ENCODE data around the gene CYP19A1.

The CYP19A1 gene

DNA sequence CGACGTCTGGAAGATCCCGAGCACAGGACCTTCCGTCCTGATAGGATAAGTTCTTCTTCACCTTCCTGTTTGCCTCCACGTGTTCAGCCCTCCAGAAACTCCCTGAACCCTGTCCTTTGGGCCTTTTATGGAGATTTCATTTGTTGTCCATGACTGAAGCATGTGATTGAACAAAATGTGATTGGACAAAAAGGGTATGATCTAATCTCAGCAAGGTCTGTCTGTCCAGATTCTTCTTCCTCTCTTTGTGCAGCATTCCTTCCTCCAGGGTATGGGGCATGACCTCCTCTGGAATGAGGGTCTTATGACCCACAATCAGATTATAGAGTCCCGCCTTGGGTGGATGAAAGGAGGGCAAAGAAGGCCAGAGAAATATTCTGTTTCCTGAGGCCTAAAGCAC, at the start of gene CYP19A1:
TSS of gene CYP19A1 (minus strand) at position 101 of the 400 bp plus-strand sequence. CDS start 95,684 bp downstream, outside the sequence.
- DNase-seq: no peak

DNA sequence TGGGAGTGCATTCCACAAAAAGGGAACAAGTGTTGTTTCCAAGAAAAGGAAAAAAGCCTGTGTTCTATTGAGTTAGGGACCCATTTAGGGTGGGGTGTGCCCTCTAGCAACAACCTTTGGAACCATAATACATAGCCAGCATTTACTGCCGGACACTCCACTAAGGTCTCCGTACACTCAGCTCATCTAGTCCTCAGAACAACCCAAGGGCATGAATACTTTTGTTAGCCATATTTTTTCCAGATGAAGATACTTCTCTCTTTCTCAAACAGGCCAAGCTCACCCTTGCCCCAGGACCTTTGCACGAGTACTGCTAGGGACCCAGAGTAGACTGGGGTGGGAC, 49.3 kb upstream of the CYP19A1 start:
- DNase-seq: no peak

DNA sequence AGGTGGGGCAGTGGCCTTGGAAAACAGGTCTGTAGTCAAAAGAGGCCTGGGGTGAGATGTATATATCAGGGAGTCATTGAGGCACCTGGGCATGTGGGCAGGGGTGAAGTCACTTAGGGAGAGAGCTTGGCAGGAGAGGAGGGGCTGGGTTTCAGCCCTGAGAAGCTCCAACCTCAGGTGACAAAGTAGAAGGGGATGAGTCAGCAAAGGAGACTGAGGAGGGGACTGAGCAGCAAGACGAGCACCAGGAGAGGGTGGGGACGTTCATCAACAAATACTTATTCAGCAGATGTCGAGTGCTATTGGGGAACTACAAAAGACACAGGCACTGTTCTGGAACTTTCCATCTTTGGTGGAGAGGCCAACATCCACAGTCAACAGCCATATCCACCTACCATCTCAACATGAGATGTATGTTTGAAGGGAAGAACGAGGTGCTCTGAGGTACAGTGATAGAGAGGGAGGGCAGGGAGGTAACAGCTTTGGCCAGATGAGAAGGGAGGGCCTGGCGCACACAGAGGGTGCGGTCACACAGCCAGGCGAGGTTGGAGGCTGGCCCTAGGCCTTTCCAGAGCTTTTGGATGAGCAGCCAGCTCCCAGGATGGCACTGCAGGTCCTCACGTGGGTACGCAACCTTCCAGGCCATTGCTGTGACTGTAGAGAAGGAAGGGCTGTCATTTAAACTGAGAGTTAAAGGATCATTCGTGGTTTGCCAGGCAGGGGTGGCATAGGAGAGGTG, 48.7 kb upstream of the CYP19A1 start:
- DNase-seq: no peak

DNA sequence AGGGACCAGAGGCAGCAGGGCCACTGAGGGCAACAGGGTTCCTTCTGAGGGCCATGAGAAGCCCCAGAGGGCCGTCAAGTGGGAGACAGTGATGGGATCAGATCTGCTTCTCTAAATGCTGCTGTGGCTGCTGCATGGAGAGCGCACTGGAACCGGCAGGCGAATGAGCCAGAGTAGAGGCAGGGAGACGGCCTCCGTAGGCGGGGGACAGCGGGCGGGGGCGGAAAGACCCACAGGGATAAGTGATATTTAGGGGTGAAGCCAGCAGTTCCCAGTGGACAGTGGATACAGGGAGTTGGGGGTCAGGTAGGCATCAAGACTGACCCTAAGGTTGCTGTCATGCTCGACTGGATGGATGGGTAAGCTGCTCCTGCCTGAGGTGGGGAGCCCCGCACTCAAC, 48.1 kb upstream of the CYP19A1 start:
- DNase-seq: no peak

DNA sequence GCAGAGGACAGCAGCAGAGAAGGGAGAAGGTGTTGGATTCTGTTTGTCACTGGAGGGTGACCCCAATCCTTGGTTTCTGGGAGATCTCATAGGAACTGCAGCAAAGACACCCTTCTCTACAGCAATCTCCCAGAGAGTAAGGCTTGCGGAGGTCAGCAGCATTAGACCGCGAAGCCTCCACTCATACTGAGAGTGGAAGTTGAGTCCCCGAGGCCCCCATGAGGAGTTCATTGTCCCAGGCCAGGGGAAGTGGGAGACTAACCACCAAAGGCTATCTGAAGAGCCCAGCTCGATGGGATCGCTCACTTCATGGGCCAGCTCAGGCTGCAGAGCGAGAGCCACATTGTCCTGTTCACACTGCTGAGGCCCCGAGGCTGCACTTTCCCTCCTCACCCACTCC, 47.6 kb upstream of the CYP19A1 start:
- no peak for DNase-seq

DNA sequence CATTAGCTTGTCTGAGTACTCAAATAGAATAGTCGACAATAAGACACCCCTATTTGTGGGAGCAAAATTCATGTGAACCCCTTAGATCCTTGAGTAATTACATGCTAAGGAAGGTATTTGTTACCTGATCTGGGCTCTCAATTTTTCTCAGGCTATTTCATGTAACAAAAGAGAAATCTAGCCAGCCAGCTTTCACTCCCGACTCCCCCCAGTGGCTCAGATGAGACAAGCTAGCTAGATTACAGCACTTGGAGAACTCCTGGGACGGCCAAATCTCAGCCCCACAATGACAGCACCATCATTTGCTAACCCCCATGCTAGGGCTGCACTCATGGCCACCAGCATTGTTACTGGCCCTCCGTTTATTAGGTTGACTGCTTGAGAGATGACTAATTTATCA, 44.4 kb upstream of the CYP19A1 start:
- DNase-seq: no peak

DNA sequence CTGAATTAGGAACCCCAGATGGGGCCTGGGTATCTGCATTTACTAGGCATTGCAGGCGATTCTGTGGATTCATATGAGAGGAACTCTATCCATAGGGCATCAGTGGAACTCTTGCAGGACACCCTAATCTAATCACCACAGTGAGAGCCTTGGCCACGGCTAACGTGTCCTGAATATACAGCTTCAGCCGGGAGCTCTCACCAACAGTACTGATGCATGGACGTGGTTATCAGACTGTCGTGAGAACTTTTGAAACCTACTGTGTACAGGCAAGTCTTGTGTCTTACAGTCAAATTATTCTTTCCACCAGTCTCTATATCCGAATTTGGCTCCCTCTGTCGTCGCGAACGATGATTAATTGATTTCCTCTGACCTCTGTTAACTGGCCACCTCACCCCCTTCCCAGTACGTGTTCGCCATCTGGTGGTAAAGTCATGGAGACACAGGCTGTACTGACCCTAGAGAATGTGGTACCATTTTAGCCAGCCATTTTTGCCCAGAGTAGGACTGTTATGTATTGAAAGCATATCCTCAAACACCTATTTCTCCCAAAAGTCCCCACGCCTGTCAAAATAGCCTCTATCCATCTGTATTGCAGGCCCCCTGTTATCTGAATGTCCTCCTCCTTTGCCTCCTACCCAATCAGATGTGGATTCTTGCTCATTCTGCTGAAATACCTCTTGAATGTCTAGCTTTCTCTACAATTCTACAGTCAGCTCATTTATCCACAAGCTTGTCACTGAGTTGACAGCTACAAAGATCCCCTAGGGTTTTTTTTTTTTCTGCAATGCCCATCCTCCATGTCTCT, 42.8 kb upstream of the CYP19A1 start:
- peak; percentile 13 for DNase-seq

DNA sequence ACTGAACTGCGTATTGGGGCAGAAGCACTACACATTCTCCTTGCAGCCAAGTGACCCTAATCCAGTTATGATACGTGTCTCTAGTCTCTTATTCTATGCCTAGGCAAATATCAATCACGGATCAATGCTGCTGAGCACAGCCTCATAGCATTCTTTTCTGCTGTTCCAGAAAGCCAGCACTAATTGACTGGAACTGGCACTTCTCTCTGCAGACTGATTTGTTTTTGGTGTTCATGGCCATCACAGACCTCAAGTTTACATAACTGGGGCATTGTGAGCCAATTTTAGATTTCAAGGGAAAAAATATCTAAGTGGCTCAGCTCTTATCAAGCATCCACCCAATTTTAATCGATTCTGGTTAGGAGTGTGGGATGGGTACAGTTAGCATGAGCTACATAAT, 41.0 kb upstream of the CYP19A1 start:
- no peak for DNase-seq

DNA sequence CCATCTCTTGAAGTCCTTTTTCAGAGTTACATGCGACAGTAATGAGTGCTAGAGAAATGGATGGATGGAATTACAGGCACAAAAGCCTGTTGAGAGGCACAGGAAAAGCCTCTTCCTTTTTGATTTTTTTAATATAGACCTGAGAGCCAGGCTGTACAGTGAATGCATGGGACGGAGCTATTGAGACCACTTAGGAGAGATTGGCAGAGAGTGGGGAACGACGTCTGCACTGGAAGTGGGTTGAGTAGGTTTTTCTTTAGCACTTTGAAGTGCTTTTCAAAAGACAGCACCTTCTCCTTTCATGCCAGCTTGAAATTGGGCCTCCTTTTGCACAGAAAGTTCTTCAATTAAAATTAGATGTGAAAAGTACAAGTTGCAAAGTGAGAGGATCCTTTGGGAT, 40.0 kb upstream of the CYP19A1 start:
- no peak for DNase-seq

DNA sequence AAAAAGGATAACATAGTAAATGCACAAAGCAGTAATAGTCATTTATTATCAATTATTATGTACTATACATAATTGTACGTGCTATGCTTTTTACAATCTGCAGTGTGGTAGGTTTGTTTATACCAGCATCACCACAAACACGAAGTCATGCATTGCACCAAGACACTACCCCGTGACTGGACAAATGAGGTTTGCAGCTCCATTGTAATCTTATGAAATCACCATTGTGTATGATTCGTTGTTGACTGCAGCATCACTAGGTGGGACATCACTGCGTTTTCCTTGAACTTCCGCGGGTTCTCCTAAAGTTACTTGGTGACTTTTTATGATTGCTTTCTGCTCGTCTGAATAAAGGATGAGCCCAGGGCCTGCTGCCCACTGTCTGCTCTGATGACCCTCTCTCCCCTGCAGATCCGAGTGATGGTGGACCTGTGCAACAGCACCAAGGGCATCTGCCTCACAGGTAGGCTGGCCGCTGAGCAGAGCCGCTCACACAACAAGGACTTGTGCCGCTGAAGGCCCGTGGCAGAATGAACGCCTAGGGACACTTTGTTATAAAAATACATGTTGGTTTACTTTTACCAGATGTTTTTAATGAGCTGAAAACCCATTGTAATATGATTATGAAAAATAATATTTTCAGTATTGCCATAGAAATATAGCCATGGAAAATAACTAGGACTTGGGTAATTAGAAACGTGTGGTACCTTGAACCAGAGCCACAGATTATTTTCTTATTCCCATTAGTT, 38.8 kb upstream of the CYP19A1 start:
- DNase-seq: no peak

DNA sequence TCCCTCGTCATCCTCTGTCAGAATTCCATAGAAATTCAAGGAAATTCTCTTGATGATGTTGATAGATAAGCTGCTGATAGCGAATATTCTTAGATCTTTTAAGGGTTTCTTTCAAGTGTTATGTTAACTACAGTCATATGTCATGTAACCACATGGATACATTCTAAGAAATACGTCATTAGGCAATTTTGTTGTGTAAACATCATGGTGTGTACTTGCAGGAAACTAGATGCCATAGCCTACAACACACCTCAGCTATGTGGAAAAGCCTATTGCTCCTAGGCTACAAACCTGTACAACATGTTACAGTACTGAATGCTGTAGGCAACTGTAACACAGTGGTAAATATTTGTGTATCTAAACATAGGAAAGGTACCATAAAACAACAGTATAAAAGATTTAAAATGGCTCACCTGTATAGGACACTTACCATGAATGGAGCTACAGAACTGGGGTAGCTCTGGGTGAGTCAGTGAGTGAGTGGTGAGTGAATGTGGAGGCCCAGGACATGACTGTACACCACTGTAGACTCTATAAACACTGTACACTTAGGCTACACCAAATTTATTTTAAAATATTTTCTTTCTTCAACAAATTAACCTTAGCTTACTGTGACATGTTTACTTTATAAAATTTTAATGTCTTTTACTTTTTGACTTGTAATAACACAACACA, 37.7 kb upstream of the CYP19A1 start:
- DNase-seq: no peak

DNA sequence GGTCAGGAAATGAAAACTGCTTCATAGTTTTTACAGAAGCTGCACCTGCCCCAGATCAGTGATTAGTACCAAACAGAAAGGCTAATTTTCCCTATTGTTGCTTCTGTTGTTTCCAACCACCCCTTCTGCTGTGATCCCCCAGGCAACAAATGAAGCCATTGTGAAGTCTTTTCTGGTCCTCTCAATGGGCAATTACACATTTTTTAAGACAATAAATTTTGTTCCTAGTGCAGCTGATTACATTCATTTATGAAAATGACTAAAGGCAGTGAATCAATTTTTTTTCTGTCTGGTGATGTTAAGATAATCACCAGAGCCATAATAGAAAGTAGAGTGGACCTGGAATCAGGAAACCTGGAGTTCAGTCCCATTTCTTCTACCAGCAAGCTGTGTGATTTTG, 35.7 kb upstream of the CYP19A1 start:
- DNase-seq: no peak

DNA sequence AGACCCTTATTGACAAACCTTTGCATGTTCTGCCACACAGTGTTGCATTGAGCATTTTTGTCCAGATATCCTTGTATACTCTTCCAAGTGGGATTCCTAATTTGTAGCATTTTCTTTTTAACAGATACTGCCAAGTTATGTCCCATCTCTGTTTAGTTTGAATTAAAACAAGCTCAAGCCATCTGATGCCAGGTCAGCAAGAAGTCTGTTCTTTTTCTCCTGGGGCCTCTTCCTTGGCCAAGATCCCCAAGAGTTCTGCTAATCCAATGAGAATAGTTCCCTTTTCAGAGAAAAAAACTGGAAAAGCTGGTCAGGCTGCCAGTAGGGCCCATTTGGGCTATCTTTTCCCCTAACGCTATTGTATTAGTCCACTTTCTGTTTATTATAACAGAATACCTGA, 32.9 kb upstream of the CYP19A1 start:
- DNase-seq: no peak

DNA sequence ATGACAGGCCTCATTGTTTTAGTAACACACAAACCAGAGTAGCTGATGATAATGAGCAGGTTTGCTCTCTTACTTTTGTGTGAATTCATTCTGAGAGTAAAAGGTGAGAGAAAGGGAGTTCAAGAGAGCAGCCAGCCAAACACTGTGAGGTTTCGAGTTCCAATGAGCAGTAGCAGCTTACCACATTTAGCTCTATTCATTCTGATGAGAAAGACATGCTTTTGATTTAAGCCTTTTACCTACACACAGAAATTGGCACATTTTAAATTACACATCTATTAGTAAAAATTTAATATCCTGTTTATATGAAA, 31.0 kb upstream of the CYP19A1 start:
- no peak for DNase-seq

DNA sequence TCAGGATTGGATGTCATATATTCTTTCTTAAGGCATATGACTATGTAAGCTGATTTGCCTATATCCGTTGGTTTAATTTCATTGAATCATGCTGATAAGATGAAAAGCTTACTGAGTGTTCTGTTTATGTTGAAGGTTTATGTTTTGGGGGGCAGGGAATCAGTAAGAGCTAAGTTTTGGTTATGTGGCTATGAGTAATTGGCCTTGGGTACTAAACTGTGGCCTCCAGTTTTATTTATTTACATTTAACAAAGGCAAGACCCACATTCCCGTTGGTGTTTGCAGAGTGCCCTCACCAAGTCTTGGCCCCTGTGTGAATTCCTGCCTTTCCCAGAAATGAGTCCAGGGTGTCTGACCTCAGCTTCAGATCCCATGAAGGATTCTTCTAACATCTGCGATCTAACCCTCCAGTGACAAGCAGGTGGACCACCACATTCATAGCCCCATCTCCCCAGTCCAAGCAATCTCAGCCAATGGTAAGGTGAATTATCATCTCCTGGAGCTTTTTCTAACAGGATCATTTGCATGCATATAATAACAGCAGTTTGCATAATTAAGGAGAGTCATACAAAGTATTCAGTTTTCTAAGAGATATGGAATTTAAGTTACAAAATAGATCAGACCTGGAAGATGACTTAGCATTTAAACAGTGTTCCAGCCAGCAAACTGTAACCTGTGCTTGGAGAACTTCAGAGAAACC, 30.5 kb upstream of the CYP19A1 start:
- DNase-seq: no peak

DNA sequence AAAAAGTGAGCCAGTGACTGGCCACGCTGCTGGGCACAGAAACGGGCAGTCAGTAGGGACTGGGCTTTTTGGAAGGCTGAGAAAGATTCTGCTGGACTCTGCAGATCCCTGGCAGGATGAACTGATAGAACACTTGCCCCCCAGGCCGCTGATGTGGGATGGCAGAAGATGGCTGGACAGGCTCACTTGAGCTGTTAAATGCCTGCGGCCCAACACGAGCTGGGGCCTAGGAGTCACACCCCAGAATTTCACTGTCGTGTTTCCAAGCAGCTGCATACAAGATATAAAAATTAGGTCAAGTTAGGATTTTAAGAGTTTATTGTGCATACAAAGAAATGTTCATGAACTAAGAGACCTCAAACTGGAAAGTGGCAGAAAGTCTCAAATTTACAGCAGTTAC, 29.9 kb upstream of the CYP19A1 start:
- DNase-seq: no peak

DNA sequence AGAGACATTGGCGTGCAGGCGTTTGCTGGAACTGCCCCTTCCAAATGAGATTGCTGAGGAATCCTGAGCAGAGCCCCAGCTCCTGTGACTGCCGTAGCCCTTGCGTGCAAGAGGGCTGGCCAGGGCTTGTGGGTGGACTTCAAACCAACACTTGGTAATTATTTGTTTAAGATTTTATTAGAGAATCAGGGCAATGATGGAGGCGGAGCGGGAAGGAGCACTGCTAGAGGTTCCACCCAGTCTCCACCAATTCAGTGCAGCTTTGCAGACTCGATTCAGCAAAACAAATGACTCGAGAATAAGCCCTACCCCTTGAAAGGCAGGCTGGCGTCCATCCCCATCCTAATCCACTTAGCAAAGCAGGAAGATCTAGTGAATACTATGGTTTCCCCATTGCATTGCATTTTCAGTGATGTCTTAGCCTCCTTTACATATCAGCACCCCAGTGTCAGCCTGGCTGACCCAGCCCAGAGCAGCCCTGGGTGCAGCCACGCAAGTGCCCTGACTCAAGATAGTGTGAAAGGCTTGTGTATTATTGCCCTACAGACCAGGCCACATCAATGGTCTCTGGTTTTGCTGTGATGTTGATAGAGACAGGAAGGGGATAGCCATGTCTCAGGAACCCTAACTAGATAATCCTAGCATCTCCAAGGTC, 29.1 kb upstream of the CYP19A1 start:
- DNase-seq: no peak

DNA sequence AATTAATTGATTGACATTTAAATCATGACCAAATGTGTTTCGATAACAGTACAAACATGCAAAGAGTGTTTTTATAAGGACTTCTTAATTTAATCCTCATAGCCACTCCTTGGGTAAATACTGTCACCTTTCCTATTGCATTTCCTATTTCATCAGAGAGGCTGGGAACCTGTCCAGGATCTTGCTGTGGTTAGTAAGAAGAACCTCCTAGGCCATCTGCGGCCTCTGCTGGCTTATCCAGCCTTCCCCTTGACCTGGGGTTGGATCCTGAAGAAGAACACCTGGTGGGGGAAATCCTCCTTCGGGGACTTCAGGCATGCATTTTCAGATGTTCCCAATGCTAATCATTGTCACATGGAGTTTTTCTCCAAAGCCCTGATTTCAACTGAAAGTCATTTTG, 28.5 kb upstream of the CYP19A1 start:
- no peak for DNase-seq

DNA sequence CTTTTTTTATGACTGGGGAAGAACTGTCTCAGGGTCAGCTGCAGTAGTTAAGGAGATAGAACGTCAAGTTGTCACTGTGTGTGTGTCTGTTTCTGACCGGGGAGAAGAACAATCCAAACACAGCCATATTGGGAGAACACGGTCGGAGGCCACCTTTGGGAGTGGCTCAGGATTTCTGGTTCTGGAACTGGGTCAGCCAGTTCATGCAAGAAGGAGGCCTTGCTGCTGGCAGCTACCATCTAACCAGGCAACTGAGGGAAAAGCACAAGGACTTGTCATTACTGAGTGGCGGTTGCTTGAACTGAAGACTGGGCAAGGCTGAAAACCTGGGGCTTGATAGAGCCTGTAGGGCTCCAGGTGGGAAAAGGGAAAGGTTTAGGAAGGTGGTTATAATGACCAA, 27.7 kb upstream of the CYP19A1 start:
- DNase-seq: no peak

DNA sequence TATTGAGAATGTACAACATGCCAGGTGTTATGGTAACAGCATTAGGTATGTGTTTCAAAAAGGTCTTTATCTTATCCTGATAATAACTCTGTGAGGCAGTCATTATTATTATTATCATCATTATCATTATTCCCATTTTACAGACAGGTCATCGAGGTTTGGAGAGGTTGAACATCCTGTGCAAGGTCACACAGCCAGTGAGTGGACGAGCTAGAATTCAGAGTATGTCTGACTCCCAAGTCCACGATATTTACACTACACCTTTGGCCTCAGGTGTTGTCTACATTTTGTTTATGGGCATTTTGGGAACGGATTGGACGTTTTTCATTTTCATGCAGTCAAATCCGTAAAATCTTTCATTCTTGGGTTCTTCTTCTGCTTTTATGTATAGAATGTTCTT, 27.0 kb upstream of the CYP19A1 start:
- no peak for DNase-seq

DNA sequence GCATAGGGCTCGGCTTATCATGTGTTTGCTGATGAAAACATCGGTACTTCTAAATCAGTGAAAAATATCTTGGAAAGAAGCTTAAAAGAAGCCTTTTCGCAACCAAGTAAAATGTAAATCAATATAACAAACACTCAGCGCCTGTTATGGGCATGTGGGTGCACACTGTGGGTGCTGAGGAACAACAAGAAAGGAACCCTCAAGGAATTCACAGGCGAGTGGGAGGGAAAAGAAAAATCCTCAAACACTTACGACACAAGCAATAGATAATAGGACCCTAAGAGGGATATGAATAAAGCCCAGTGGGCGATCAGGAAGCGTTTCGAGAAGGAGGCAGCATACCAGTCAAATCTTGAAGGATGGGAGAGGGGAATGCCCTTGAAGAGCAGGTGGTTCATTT, 25.0 kb upstream of the CYP19A1 start:
- DNase-seq: no peak

DNA sequence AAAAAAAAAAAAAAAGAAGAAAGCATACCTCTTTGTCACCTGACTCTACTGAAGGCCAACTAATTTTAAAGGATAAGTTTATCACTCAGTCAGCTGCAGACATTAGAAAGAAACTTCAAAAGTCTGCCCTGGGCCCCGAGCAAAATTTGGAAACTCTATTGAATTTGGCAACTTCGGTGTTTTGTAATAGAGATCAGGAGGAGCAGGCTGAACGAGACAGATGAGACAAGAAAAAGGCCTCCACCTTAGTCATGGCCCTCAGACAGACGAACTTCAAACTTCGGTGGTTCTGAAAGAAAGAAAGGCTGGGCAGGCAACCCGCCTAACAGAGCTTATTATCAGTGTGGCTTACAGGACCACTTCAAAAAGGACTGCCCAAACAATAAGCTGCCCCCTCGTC, 21.6 kb upstream of the CYP19A1 start:
- DNase-seq: no peak

All from CD4-positive, alpha-beta T cell treated with Interleukin-12 subunit alpha and Interleukin-12 subunit beta, for 1 hour (primary cell).